Skeletal muscle satellite cell (primary cell): Measurements from ENCODE around the gene TMEM9B.
A peak's percentile ranks its signal among the peaks of the same experiment; 100 is the strongest.

Experiments used
- H3K27me3 ChIP-seq: 2 replicates; pipeline ENCODE4 v1.7.0; 2013; ENCODE audit warnings: low read length; ENCODE audit not compliant: control insufficient read depth, insufficient read depth
- H3K36me3 ChIP-seq: 2 replicates; pipeline ENCODE4 v1.7.0; 2013; ENCODE audit warnings: mild to moderate bottlenecking, control low read depth, low read length; ENCODE audit not compliant: insufficient read depth
- H3K4me1 ChIP-seq: 2 replicates; pipeline ENCODE4 v1.7.0; 2013; ENCODE audit warnings: low read length; ENCODE audit not compliant: control insufficient read depth, insufficient read depth
- H3K4me2 ChIP-seq: 2 replicates; pipeline ENCODE4 v1.7.0; 2013; ENCODE audit warnings: mild to moderate bottlenecking, low read length
- H3K4me3 ChIP-seq: 2 replicates; pipeline ENCODE4 v1.7.0; 2013; ENCODE audit warnings: low read length
- H3K9ac ChIP-seq: 2 replicates; pipeline ENCODE4 v1.7.0; 2013; ENCODE audit warnings: mild to moderate bottlenecking, low read depth, low read length, moderate library complexity
- H3K9me3 ChIP-seq: replicated peaks from 2 replicates; pipeline ENCODE4 v1.7.0; 2013; ENCODE audit warnings: mild to moderate bottlenecking, control low read depth, low read length

TMEM9B gene

DNA sequence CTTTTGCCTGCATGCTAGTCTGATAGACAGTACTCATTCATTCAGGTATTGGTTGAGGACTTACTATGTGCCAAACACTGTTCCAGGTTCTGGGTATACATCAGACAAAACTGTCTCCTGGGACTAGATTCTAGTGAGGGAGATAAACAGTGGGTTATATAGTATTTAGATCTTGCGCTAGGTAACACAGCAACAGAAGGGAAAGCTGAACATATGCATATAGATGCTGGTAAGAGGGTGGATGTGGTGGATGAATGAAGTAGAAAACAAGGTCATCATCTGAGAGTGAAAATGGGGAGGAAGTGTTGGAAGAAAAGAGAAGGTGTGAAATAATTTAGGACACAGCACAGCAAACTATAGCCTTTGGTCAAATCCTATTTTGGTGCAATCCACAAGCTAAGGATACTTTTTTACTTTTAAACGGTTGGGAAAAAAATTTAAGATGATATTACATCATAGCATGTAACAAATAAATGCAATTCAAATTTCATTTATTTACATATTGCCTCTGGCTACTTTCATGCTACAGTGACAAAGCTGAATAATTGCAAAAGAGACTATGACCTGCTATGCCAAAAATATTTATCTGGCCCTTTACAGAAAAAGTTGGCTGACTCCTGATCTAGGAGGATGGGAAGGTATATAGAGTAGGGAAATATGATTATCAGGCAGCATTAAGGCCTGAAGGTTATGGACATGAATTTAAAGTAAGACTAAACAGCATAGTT is 7.1 kb upstream of the TMEM9B start:
- no peaks in the 10 kb centered on the region for H3K4me1 ChIP-seq
- no peak overlapping the region for H3K4me2 ChIP-seq
- no peaks in the 10 kb centered on the region for H3K36me3 ChIP-seq
- no peak overlapping the region for H3K9ac ChIP-seq
- H3K9me3 ChIP-seq, result no peaks in the 10 kb centered on the region
- H3K27me3 ChIP-seq, result no peaks in the 10 kb centered on the region
- H3K4me3 ChIP-seq, result no peak overlapping the region

DNA sequence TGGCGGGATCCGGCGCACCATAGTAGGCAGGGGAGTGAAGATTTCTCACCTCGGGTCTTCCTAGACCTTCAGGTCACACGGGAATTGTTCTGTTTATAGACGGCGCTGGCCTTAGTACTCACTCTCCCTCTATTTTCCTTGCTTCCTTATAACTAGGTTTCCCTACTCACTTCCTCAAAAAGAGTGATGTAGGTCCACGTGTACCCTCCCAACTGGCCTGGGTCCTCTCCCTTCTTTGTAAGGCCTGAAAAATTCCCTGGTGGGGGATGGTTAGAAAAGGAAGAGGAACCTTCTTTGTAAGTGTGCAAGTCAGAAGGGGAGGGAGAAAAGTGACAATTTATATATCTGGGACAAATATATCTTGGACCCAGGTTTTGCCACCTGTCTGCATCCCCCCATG is 2.9 kb upstream of the TMEM9B start:
- H3K36me3 ChIP-seq, result no peaks in the 10 kb centered on the region

DNA sequence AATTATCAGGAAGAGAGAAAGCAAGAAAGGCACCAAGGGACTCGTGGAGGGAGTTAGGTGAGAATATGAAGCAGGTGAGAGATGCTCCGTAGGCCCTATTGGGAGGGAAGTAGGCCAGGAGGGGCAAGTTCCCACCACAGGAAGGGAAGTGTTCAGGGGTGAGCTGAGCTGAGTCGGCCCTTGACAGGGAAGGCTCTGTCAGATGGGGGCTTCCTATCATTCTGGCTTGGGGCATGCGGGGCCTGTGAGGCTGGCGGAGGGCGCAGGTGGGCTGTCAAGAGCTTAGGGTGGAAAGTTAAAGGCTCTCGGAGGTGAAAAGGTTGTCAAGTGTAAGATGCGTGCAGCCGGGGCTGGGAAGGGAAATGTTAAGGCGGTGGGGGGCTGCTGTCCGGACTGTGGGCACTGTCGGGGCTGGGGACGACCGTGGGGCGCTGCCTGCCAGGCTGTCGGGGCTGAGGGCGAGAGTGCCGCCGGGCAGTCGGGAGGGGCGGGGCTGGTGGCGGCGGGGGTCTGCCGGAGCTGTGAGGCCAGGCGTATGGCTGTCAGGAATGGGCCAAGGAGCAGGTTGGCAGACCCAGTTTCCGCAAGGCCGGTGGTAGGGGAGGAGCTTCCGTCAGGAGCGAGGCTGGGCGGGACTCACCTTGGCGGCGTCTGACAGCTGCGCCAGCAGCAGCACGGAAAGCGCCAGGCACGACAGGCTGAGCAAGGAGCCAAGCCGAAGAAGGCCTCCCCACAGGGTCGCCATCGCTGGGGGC is 496 bp downstream of the TMEM9B start:
- H3K36me3 ChIP-seq, result no peaks in the 10 kb centered on the region
- no peaks in the 10 kb centered on the region for H3K27me3 ChIP-seq
- peaks cover 28% of the 10 kb centered on the region for H3K4me1 ChIP-seq
- peak overlapping the region; percentile 93 for H3K4me2 ChIP-seq
- peak overlapping the region; percentile 95 for H3K9ac ChIP-seq
- H3K9me3 ChIP-seq, result no peaks in the 10 kb centered on the region
- peak overlapping the region; percentile 99 for H3K4me3 ChIP-seq

More for the DNA sequence above, 2.9 kb upstream of the TMEM9B start:
- Histone ChIP-seq H3K27me3 (no peaks in the 10 kb centered on the region), H3K4me1 (peaks cover 18% of the 10 kb centered on the region), H3K4me3 (no peak overlapping the region), H3K9ac (no peak overlapping the region), H3K4me2 (no peak overlapping the region), H3K9me3 (no peaks in the 10 kb centered on the region)

DNA sequence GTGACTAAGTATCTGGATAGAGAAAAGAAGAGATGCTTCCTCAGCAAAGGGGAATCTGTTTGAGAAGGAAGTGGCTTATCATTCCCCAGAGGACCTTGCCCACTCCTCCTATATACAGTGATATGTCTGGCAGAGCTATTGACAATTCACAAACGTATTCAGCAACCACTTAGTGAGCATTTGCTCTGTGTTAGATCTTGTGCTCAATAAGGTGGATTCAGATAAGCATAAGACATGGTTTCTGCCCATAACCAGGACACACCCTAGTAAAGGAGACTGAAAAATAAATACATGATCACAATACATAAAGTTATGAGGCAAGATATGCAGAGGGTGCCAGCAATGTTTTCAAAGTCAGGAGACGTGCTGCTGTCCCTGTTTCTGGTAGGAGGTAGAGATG is 1.4 kb downstream of the TMEM9B start:
- peak overlapping the region; percentile 95 for H3K9ac ChIP-seq
- peak overlapping the region; percentile 93 for H3K4me2 ChIP-seq
- H3K9me3 ChIP-seq, result no peaks in the 10 kb centered on the region
- peaks cover 28% of the 10 kb centered on the region for H3K4me1 ChIP-seq
- peak overlapping the region; percentile 99 for H3K4me3 ChIP-seq
- H3K36me3 ChIP-seq, result no peaks in the 10 kb centered on the region
- H3K27me3 ChIP-seq, result no peaks in the 10 kb centered on the region

DNA sequence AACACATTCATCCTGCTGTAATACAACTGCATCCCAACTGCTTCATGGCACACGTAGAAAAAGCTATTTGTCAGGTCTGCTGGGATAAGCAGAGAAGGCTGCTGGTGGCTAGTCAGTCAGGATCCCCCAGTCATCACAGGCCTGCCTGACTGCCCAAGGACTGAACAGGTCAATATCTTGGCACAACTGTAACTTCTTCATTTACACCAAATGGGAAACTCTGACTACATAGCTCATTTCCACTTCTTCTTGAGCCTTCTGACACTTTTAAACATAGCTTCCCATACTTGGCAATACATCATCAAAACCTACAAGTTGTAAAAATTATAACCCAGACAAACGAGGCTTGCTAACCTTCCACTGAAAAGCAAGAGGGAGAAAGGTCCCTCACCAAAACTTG is 2.8 kb downstream of the TMEM9B start:
- peaks cover 28% of the 10 kb centered on the region for H3K4me1 ChIP-seq
- H3K36me3 ChIP-seq, result no peaks in the 10 kb centered on the region
- H3K9ac ChIP-seq, result no peak overlapping the region
- no peaks in the 10 kb centered on the region for H3K9me3 ChIP-seq
- H3K4me2 ChIP-seq, result peak overlapping the region; percentile 15
- no peak overlapping the region for H3K4me3 ChIP-seq
- H3K27me3 ChIP-seq, result no peaks in the 10 kb centered on the region

DNA sequence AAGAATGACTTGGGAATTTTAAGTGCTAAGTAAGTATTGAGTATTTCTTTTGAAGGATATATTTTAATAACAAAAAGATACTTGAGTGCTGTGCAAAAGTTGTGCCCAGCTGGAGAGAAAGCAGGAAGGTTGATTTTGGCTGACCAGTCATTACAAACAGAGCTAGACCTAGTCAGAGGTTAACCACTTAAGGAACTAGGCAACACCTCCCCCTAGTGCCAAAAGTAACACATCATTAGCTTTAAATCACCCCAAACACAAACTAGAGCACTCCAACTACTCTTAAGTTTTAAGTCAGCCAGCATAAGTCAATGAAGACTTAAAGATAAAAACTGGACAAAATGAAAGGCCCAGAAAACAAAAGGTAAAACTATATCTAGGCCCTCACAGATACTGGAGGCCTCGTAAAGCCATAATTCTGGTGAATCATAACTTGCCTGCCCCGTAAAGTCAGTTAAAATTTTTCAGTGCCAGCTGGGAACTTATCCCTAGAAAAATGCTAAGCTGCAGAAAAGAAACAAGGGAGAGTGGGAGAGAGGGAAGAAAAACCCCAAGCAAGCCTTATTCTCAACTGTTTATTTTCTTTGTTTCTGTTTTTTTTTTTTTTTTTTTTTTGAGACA is 4.6 kb downstream of the TMEM9B start:
- H3K4me1 ChIP-seq, result peaks cover 20% of the 10 kb centered on the region
- H3K9me3 ChIP-seq, result no peaks in the 10 kb centered on the region
- H3K36me3 ChIP-seq, result peaks cover 12% of the 10 kb centered on the region
- H3K27me3 ChIP-seq, result no peaks in the 10 kb centered on the region
- H3K4me3 ChIP-seq, result no peak overlapping the region
- H3K4me2 ChIP-seq, result peak overlapping the region; percentile 55
- H3K9ac ChIP-seq, result peak overlapping the region; percentile 33

DNA sequence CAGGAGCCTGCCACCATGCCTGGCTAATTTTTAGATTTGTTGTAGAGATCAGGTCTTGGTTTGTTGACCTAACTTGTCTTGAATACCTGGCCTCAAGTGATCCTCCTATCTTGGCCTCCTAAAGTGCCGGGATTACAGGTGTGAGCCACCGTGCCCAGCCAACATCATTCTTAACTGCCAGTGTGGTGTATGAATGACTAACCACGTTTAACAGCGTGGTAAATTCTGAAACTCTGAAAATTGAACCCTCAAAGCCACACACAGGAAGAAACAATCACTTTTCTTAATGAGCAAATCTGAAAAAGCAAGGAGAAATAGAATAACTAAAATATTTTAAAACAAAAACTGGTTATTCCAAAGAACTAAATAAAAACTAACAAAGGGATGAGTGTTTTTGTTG is 7.4 kb downstream of the TMEM9B start:
- Histone ChIP-seq H3K9ac (no peak overlapping the region), H3K9me3 (no peaks in the 10 kb centered on the region), H3K4me1 (peaks cover 10% of the 10 kb centered on the region), H3K4me2 (no peak overlapping the region), H3K27me3 (no peaks in the 10 kb centered on the region), H3K36me3 (peaks cover 24% of the 10 kb centered on the region), H3K4me3 (no peak overlapping the region)

DNA sequence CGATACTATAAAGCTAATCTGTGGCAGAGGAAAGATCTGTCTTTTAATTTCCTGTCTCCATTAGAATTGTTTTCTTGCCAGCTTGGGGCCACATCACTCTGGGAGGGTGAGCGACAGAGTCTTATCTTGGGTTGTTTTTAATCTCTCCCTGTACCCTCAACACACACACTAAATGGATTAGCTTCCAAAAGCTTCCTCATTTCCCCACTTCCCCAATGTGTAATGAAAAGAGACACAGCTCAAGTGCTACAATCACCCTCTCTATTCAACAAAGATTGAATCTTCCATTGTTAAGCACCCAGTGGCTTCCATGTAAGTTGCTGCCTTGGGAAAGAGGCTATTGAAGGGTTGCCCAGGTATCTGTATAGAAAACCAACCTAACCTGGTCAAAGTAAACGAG is 15.4 kb downstream of the TMEM9B start:
- Histone ChIP-seq H3K27me3 (no peaks in the 10 kb centered on the region), H3K4me1 (no peaks in the 10 kb centered on the region), H3K4me2 (no peak overlapping the region), H3K4me3 (no peak overlapping the region), H3K9ac (no peak overlapping the region), H3K9me3 (no peaks in the 10 kb centered on the region), H3K36me3 (peaks cover 41% of the 10 kb centered on the region)

DNA sequence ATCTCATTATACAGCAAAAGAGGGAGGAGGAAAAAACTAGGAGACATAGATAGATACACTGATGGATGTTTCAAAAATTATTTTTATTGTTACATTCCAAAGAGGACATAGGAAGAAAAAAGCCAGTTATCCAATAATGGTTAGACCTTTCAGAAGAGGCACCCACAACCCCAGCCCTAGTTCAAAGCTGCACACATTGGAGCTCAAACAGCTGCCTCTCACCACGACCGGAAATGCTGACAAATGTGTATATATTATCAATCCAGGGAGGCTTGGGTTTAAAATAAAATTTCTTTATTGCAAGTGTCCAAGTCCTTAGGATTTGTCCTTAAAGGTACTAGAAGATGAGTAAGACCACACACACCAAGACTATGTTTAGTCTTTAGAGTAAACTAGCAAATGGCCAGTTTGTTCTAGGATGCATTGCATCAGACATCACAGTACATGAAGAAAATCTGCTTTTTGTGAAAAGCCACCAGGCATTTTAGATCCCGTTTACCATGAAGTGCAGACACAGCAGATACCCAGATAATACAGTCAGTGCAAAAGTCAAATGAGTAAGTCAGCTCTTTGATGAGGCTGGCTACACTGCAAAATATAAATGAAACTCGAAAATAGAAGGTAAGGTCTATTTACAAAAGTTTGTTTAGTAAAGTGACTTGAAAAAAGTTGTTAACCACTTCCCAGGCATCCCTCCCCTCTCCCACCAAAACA is 16.9 kb downstream of the TMEM9B start:
- Histone ChIP-seq H3K36me3 (peaks cover 33% of the 10 kb centered on the region), H3K4me3 (no peak overlapping the region), H3K4me1 (no peaks in the 10 kb centered on the region), H3K9ac (no peak overlapping the region), H3K9me3 (no peaks in the 10 kb centered on the region), H3K4me2 (no peak overlapping the region), H3K27me3 (no peaks in the 10 kb centered on the region)

DNA sequence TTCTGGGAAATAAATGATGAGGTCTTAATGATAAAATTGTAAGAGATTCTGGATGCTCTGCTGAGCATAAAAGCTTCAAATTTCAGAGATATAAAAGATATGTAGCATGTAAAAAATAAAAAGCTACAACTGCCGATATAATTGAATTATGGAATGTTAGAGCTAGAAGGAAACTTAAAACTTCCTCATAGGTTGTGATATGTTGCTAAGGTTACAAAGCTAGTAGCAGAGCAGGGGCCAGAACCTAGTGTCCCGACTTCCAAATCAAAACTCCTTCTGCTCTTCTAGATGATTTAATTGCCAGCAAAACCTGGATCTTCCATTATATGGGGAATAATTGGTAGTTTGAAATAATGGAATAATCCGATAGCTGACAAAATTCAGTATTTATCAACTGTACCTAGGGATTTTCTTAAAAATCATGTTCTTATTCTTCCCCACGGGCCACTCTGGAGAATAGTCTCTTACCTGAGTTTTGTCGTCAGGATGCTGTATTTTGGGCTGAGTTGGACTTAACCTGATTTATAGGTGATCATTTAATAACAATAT is 21.6 kb downstream of the TMEM9B start, which contains the start of gene ASCL3:
Gene ASCL3, minus strand, starts transcription at position 499 of the 549 bp plus-strand sequence. CDS start 4,855 bp downstream, outside the sequence.
- Histone ChIP-seq H3K4me1 (no peaks in the 10 kb centered on the region), H3K27me3 (no peaks in the 10 kb centered on the region), H3K4me2 (no peak within 1 kb of the TSS), H3K36me3 (peaks cover 5% of the 10 kb centered on the region), H3K4me3 (no peak within 1 kb of the TSS), H3K9ac (no peak within 1 kb of the TSS), H3K9me3 (no peaks in the 10 kb centered on the region)
